IgD-negative memory B cell (primary cell): Measurements from ENCODE around the gene FZD7. TPM values are rescaled to one million over a fixed set of nuclear protein-coding genes. Genes with fewer than 3 reads are reported as not detected.

Source experiments
- H3K27ac Mint-ChIP-seq, 3 donors: one replicate each; pipeline ENCODE4 v1.8.0; 2020 to 2022; ENCODE audit warnings: mild to moderate bottlenecking in 3 of 3, mixed read lengths in 3 of 3, moderate library complexity in 1 of 3
- H3K27me3 Mint-ChIP-seq: one replicate; pipeline ENCODE4 v1.8.0; 2021; ENCODE audit warnings: mixed read lengths
- H3K36me3 Mint-ChIP-seq: one replicate; pipeline ENCODE4 v1.8.0; 2020; ENCODE audit warnings: mild to moderate bottlenecking, mixed read lengths
- H3K4me1 Mint-ChIP-seq, 3 donors: one replicate each; pipeline ENCODE4 v1.8.0; 2020 to 2022; ENCODE audit warnings: mixed read lengths in 3 of 3, mild to moderate bottlenecking in 1 of 3
- H3K4me3 Mint-ChIP-seq, 4 donors: one replicate each; pipeline ENCODE4 v1.8.0; 2020 to 2022; ENCODE audit warnings: mild to moderate bottlenecking in 4 of 4, mixed read lengths in 4 of 4, moderate library complexity in 3 of 4
- H3K9me3 Mint-ChIP-seq, 3 donors: one replicate each; pipeline ENCODE4 v1.8.0; 2020 to 2021; ENCODE audit warnings: mixed read lengths in 3 of 3, mild to moderate bottlenecking in 1 of 3
- polyA plus RNA-seq: library from polyadenylated mRNA; unstranded; fragments of 300-500 nt; fragmentation: Illumina TruSeq; gene quantifications from one replicate; pipeline ENCODE4 v1.2.3, GENCODE V29; 2021

FZD7 gene
- polyA plus RNA-seq, 1 donor from 2014 or later: 0.19 TPM

DNA sequence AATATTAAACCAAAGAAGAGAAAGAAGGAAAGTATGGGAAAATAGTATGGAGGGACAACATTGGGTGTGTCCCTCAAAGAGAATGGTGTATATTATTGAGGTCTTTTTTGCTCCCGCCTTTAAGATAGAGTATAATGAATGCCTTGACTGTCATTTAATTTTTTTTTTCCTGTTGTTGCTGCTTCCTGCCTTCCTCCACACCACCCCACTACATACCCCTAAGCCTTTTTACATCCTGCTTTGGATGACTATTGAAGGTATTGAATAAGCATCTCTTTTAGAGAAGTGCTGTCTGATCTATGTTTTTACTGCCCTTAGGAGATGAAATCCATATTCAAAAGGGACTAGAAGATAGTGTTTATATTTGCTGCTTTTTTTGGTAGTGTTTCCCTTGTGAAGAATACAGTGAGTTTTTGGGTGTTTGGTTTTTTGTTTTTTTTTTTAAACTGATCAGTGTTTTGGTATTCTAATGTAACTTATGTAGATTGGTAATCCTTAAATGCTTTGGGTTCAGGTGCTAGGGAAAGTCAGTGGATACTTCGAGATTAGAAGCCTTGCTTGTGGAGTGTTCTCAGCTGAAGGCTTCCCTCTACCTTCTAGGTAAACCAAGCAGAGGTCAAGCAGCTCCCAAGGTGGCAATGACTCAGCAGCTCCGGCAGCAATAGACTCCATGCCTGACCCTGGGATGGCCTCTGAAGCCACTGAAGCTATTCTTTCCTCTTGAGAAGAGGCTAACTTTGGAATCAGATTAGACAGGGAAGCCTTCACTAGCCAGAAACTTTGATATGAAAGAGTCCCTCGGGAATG, 5.0 kb downstream of the FZD7 start:
- H3K9me3 Mint-ChIP-seq: peaks cover 0 to 1% (median 0%) of the 10 kb centered on the region in 3 donors
- H3K4me1 Mint-ChIP-seq: peaks cover 0 to 3% (median 3%) of the 10 kb centered on the region in 3 donors
- H3K27me3 Mint-ChIP-seq: peaks cover 29% of the 10 kb centered on the region
- H3K36me3 Mint-ChIP-seq: no peaks in the 10 kb centered on the region
- H3K27ac Mint-ChIP-seq: peak overlapping the region in 1 of 3 donors; percentile 41
- peak overlapping the region in 1 of 4 donors; percentile 7 for H3K4me3 Mint-ChIP-seq

DNA sequence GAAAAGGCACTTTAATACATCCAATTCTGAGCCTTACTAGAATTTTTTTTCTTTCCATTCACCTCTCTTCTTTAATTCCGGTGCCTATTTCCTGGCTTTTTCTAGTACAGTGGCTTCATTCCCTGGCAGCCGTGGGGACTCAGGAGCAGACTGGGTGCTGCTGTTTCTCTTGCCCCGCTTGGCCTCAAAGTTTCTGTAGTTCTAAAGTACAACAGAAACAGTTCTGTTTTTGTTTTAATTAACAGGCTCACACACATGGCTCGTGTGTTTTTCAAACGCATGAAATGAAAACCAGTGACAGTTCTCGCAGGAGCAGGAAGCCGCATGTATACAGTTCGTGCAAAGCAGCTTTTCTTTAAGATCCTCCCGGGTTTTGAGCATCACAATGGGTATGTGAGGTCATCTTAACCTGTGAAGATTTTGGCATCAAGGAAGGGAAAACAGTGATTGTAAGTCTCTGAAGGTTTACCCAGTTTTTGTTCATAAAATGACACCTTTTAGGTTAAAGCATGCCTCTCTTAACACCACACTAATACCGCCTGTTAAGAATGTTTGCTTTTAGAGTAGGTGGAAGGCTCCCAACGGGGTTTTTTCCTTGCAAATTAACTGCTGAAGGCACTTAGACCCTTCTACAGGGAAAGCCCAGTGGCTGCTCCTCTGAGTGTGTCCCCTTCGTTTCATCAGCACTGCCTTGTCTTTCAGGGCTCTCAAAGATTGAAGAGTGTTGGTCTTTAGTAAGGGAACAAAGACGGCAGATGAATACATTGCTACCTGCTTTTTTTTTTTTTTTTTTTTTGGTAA, 5.8 kb downstream of the FZD7 start:
- Mint-ChIP-seq H3K9me3 (peaks cover 0 to 1% (median 0%) of the 10 kb centered on the region in 3 donors), H3K36me3 (no peaks in the 10 kb centered on the region), H3K4me3 (no peak overlapping the region), H3K27ac (peak overlapping the region in 1 of 3 donors; percentile 23), H3K27me3 (peaks cover 33% of the 10 kb centered on the region), H3K4me1 (peaks cover 0 to 3% (median 3%) of the 10 kb centered on the region in 3 donors)

DNA sequence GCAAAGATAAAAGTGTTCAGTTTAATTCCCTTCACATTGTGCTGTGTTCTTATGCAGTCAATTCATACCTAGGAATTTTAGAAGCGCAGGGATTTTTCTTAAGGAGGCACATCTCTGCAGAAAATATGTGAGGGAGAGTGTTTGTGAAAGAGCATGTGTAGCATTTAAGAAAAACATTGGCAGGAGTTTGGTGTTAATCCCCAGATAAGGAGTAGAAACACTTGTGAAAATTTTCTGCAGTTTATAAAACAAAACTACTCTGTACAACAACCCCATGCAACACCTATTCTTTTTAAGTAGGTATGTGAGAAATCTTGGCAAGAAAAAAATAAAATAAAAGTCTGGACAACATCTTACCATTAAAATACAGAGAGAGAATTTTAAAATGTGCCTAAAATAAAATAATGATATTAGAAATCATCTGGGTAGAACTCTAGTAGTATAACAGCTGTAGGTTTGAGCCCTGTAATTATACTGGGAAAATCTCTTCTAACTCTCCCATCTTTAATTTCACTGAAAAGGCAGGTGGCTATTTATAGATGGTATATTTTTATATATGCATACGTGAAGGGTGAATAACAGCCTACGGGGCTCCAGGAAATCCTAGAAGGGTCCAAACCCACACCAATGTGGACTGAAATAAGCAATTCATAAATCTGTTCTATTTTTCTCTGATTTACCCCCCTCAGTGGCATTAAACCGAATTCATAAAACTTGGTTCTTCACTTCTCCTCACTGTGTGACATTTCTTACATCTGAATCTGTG, 6.6 kb downstream of the FZD7 start:
- Mint-ChIP-seq H3K4me3 (no peak overlapping the region), H3K9me3 (peaks cover 0 to 1% (median 0%) of the 10 kb centered on the region in 3 donors), H3K36me3 (no peaks in the 10 kb centered on the region), H3K27ac (no peak overlapping the region), H3K27me3 (peaks cover 39% of the 10 kb centered on the region), H3K4me1 (no peaks in the 10 kb centered on the region)

DNA sequence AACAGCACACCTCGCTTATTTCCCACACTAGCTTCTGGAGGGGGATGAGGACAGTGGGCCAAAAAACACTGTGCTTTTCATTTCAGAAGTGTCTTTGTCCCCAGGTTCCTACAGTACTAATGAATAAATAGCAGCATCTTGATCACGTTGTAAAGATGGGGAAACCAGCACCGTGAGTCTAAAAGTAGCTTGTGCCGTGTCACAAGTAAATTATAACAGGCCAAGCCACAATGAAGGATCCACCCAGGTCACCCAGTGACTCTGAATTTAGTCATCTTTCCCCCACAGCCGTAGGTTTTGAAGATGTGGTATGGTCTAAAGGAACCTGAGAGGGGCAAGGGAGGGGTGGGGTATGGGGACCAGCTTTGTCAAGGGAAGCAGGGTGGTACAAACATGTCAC, 8.8 kb downstream of the FZD7 start:
- Mint-ChIP-seq H3K27ac (no peak overlapping the region), H3K36me3 (no peaks in the 10 kb centered on the region), H3K27me3 (peaks cover 41% of the 10 kb centered on the region), H3K9me3 (peaks cover 0 to 1% (median 0%) of the 10 kb centered on the region in 3 donors), H3K4me3 (no peak overlapping the region), H3K4me1 (no peaks in the 10 kb centered on the region)

DNA sequence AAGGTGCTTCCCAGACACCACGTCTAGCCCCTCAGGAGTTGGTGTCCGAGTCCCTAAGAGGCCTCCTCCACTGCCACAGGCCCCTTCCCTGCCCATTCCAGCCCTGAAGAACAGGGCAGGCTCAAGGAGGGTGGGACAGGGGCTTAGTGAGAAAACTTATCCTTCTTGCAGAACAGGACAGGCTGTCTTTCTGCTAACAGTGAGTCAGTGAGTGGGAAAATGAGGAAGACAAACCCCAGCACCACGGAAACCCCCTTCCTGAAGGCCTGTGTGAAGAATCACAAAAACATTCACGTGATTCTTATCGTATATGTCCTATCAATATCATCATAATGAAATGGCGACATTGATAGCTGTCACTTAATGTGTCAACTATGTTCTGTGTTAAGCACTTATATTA, 9.8 kb downstream of the FZD7 start:
- Mint-ChIP-seq H3K27ac (no peak overlapping the region), H3K27me3 (peaks cover 40% of the 10 kb centered on the region), H3K4me3 (no peak overlapping the region), H3K36me3 (no peaks in the 10 kb centered on the region), H3K4me1 (no peaks in the 10 kb centered on the region), H3K9me3 (peaks cover 0 to under 1% (median 0%) of the 10 kb centered on the region in 3 donors)

DNA sequence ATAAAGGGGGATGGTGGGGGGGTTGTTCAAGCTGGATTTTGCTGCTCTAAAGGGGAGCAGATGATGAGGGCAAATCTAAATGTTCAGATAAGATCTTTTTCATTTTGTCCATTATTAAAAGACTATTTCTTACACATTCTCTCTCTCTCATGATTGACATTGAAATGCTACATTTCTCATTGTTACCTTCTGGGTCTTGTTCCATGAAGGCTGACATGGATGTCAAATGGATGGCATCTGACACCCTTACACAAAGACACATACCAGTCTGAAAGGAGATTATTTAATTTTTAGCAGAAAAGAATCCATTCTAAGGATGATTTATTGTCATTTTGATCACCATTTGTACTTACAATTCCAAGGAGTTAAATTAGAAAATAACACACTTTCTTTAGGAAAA, 11.1 kb downstream of the FZD7 start:
- Mint-ChIP-seq H3K27ac (no peak overlapping the region), H3K27me3 (peaks cover 33% of the 10 kb centered on the region), H3K9me3 (no peaks in the 10 kb centered on the region), H3K4me1 (no peaks in the 10 kb centered on the region), H3K4me3 (no peak overlapping the region), H3K36me3 (no peaks in the 10 kb centered on the region)

- Mint-ChIP-seq H3K27me3 (peaks cover 20% of the 10 kb centered on the region), H3K4me3 (no peak overlapping the region), H3K9me3 (no peaks in the 10 kb centered on the region), H3K4me1 (no peaks in the 10 kb centered on the region), H3K27ac (no peak overlapping the region), H3K36me3 (no peaks in the 10 kb centered on the region)
These were observed 12.9 kb downstream of the FZD7 start for GRCh38 chr2:202046572-202046971.

GRCh38 chr2:202049092-202049728, 15.6 kb downstream of the FZD7 start:
- Mint-ChIP-seq H3K36me3 (no peaks in the 10 kb centered on the region), H3K27ac (no peak overlapping the region), H3K9me3 (no peaks in the 10 kb centered on the region), H3K4me1 (no peaks in the 10 kb centered on the region), H3K27me3 (peaks cover 18% of the 10 kb centered on the region), H3K4me3 (peak overlapping the region in 1 of 4 donors; percentile 51)

GRCh38 chr2:202049840-202050239, 16.2 kb downstream of the FZD7 start:
- no peak overlapping the region for H3K27ac Mint-ChIP-seq
- H3K36me3 Mint-ChIP-seq: no peaks in the 10 kb centered on the region
- H3K27me3 Mint-ChIP-seq: peaks cover 16% of the 10 kb centered on the region
- H3K4me3 Mint-ChIP-seq: no peak overlapping the region
- no peaks in the 10 kb centered on the region for H3K9me3 Mint-ChIP-seq
- no peaks in the 10 kb centered on the region for H3K4me1 Mint-ChIP-seq

- Mint-ChIP-seq H3K27me3 (peaks cover 12% of the 10 kb centered on the region), H3K4me1 (no peaks in the 10 kb centered on the region), H3K4me3 (no peak overlapping the region), H3K9me3 (no peaks in the 10 kb centered on the region), H3K27ac (no peak overlapping the region), H3K36me3 (no peaks in the 10 kb centered on the region)
These were observed 17.0 kb downstream of the FZD7 start for GRCh38 chr2:202050652-202051051.

GRCh38 chr2:202051499-202052161, 18.0 kb downstream of the FZD7 start:
- Mint-ChIP-seq H3K4me3 (no peak overlapping the region), H3K27ac (no peak overlapping the region), H3K4me1 (no peaks in the 10 kb centered on the region), H3K9me3 (no peaks in the 10 kb centered on the region), H3K27me3 (peaks cover 20% of the 10 kb centered on the region), H3K36me3 (no peaks in the 10 kb centered on the region)

GRCh38 chr2:202052235-202052634, 18.6 kb downstream of the FZD7 start:
- no peaks in the 10 kb centered on the region for H3K9me3 Mint-ChIP-seq
- no peaks in the 10 kb centered on the region for H3K4me1 Mint-ChIP-seq
- H3K27ac Mint-ChIP-seq: no peak overlapping the region
- no peak overlapping the region for H3K4me3 Mint-ChIP-seq
- no peaks in the 10 kb centered on the region for H3K36me3 Mint-ChIP-seq
- peaks cover 23% of the 10 kb centered on the region for H3K27me3 Mint-ChIP-seq

DNA sequence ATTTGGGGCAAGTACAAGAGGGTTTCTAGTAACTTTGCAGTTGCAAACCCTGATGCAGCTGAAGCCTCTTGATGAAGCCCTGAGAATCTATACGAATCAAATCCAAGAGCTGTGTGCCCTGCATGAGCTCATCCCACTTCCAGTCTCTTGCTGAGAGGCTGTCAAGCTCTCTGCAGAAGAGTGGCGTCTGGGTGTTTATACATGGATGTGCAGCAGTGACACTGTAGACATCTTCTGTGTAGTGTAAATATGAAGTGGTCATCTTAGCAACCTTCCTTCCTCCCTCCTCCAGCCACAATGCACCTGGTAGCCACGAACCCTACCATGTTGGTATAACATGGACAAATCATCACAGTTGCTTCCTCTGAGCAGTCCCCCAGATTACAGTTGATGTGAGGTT, 21.0 kb downstream of the FZD7 start:
- peak overlapping the region in 1 of 4 donors; percentile 11 for H3K4me3 Mint-ChIP-seq
- H3K4me1 Mint-ChIP-seq: no peaks in the 10 kb centered on the region
- no peak overlapping the region for H3K27ac Mint-ChIP-seq
- H3K36me3 Mint-ChIP-seq: no peaks in the 10 kb centered on the region
- peaks cover 30% of the 10 kb centered on the region for H3K27me3 Mint-ChIP-seq
- no peaks in the 10 kb centered on the region for H3K9me3 Mint-ChIP-seq

- H3K4me1 Mint-ChIP-seq: no peaks in the 10 kb centered on the region
- no peaks in the 10 kb centered on the region for H3K9me3 Mint-ChIP-seq
- H3K4me3 Mint-ChIP-seq: no peak overlapping the region
- H3K36me3 Mint-ChIP-seq: no peaks in the 10 kb centered on the region
- H3K27ac Mint-ChIP-seq: peak overlapping the region in 1 of 3 donors; percentile 5
- H3K27me3 Mint-ChIP-seq: peaks cover 33% of the 10 kb centered on the region
These were observed 23.0 kb downstream of the FZD7 start for GRCh38 chr2:202056611-202057010.
